NT2/D1 (cell line): ENCODE results near the gene ODF2L.

Experiments
- DNase-seq: peaks from one replicate; pipeline ENCODE4 v3.0.0-alpha.2; 2011; ENCODE audit warnings: low read depth, low spot score
- H3K27me3 ChIP-seq: 2 replicates; pipeline ENCODE4 v1.6.0; 2011; ENCODE audit warnings: mild to moderate bottlenecking; ENCODE audit not compliant: insufficient read length, insufficient read depth
- H3K36me3 ChIP-seq: 2 replicates; pipeline ENCODE4 v1.6.1; 2011; ENCODE audit warnings: mild to moderate bottlenecking, low read length, mixed read lengths; ENCODE audit not compliant: insufficient read depth, insufficient read length
- H3K4me1 ChIP-seq: 2 replicates; pipeline ENCODE4 v1.5.1; 2011; ENCODE audit not compliant: insufficient read depth, insufficient read length
- H3K4me3 ChIP-seq: 2 replicates; pipeline ENCODE4 v1.5.1; 2011; ENCODE audit warnings: low read depth; ENCODE audit not compliant: insufficient read length
- H3K9ac ChIP-seq: 2 replicates; pipeline ENCODE4 v1.6.0; 2011; ENCODE audit warnings: low read depth; ENCODE audit not compliant: insufficient read length
- H3K9me3 ChIP-seq: 2 replicates; pipeline ENCODE4 v1.5.1; 2011; ENCODE audit warnings: mild to moderate bottlenecking, low read length; ENCODE audit not compliant: insufficient read depth
- SUZ12 ChIP-seq: IDR thresholded peaks from 2 replicates; pipeline ENCODE4 v1.6.1; 2011; ENCODE audit not compliant: insufficient read length, insufficient read depth; ENCODE audit errors: extremely low read depth
- YY1 ChIP-seq: IDR thresholded peaks from 2 replicates; pipeline ENCODE4 v1.6.1; 2011; ENCODE audit not compliant: insufficient read length, insufficient read depth
- ZNF274 ChIP-seq: IDR thresholded peaks from 2 replicates; pipeline ENCODE4 v1.6.1; 2011; ENCODE audit warnings: mild to moderate bottlenecking, low read depth, low read length

Gene ODF2L, protein sequence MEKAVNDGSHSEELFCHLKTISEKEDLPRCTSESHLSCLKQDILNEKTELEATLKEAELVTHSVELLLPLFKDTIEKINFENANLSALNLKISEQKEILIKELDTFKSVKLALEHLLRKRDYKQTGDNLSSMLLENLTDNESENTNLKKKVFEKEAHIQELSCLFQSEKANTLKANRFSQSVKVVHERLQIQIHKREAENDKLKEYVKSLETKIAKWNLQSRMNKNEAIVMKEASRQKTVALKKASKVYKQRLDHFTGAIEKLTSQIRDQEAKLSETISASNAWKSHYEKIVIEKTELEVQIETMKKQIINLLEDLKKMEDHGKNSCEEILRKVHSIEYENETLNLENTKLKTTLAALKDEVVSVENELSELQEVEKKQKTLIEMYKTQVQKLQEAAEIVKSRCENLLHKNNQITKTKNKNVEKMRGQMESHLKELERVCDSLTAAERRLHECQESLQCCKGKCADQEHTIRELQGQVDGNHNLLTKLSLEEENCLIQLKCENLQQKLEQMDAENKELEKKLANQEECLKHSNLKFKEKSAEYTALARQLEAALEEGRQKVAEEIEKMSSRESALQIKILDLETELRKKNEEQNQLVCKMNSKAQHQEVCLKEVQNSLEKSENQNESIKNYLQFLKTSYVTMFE

DNA sequence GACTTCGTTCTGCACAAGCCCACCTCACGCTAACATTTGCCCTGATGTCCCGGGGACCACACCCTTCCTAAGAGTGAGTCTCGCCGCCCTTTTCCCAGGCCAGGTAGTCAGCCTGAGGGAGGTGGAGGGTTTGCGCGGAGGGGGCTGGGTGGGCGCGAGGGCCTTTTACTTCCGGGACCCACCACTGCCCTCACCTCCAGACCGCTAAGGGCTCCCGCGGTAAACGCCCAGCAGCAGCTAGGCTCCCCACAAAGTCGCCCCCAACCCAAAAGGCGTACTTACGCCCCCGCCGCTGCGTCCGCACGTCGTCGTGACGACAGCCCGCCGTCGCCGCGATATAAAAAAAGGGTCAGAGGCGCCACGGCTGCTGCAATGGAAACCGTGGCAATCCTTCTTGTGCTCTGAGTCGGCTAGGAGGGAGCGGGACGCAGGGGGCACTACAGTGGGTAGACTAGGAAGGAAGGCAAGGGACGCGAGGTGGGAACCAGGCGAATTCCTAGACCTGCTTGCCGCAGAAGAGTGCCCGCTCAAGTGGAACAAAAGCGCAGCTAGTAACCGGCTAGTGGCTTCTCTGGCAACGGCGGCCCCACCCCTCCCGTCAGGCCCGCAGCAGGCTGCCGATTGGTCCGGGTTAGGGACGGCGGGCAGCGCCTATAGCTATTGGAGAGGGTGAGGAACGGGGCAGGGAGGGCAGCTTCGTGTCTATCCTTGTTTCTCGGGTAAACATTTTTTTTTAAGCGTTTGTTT lies at the start of gene ODF2L:
ODF2L (minus strand) TSS at position 573 of the 747 bp plus-strand sequence. CDS start 9,296 bp downstream, outside the sequence.
- no peaks in the 10 kb centered on the region for H3K4me1 ChIP-seq
- peak within 1 kb of the TSS; percentile 77 for H3K4me3 ChIP-seq
- TF ChIP-seq YY1 (no peak), SUZ12 (no peak), ZNF274 (no peak)
- H3K9ac ChIP-seq = peak within 1 kb of the TSS; percentile 93
- H3K36me3 ChIP-seq = no peaks in the 10 kb centered on the region
- no peaks in the 10 kb centered on the region for H3K27me3 ChIP-seq
- DNase-seq = peak; percentile 81
- no peaks in the 10 kb centered on the region for H3K9me3 ChIP-seq

DNA sequence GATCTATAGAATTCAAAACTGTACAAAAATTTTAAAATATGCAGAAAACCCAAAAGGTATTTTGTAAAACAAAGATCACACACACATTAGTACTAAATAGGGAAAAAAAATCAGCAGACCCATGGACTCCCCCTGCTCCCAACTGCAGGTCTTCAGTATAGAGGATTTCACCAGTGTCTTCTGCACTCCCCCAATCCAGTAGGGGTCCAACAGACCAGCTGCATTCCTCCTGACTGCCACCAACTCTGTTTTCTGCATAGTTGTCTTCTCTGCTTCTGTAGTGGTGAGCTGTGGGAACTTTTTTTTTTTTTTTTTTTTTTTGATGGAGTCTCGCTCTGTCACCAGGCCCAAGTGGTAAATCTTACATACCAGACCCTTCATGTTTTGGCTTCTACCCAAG lies 49.8 kb upstream of the ODF2L start:
- Histone ChIP-seq H3K9me3 (no peaks in the 10 kb centered on the region), H3K27me3 (no peaks in the 10 kb centered on the region), H3K4me1 (no peaks in the 10 kb centered on the region), H3K4me3 (no peak overlapping the region), H3K36me3 (no peaks in the 10 kb centered on the region), H3K9ac (no peak overlapping the region)
- no peak for DNase-seq
- TF ChIP-seq SUZ12 (no peak), ZNF274 (no peak), YY1 (no peak)

DNA sequence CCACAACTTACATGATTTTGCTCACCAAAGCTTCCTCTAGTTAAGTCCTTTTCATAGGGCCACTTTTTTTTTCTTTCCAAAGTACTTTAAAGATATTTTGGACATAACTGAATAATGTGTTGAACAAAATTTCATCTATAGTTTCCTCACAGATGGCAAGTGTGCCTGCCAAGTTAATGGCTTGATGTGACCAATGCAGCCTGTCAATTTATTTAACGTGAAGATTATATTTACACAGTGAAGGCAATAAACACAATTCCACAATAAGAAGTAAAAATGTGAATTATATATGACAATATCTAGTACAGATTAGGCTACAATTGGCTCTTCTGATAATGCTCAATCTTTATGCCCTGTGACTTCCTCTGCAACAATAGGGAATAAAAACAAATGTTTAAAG lies 45.9 kb upstream of the ODF2L start:
- H3K27me3 ChIP-seq = no peaks in the 10 kb centered on the region
- TF ChIP-seq SUZ12 = no peak
- TF ChIP-seq ZNF274 = no peak
- no peak for TF ChIP-seq YY1

DNA sequence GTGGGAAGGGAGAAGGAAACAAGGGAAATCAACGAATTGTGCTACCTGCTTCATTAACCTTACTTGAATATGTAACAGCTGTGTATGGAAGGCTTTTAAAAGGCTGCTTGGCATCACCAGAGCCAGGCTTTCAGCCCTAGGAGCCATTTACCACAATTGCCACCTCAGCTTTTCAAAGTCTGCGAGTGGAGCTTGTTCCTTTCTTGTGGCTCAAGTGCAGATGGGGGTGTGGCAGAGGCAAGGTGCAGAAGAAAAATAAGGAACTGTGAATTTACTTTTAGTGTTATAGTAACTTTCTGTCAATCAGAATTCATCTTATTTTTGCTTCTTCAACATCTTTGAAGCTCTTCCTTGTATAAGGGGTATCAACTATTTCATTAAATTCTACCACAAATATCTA lies 45.5 kb upstream of the ODF2L start:
- no peak for DNase-seq
- Histone ChIP-seq H3K27me3 (no peaks in the 10 kb centered on the region), H3K36me3 (no peaks in the 10 kb centered on the region), H3K4me1 (no peaks in the 10 kb centered on the region), H3K9me3 (no peaks in the 10 kb centered on the region), H3K4me3 (no peak overlapping the region), H3K9ac (no peak overlapping the region)
- TF ChIP-seq YY1 = no peak
- TF ChIP-seq ZNF274 = no peak
- TF ChIP-seq SUZ12 = no peak

More for the DNA sequence above, 45.9 kb upstream of the ODF2L start:
- no peak overlapping the region for H3K4me3 ChIP-seq
- no peaks in the 10 kb centered on the region for H3K4me1 ChIP-seq
- no peak overlapping the region for H3K9ac ChIP-seq
- H3K9me3 ChIP-seq = no peaks in the 10 kb centered on the region
- H3K36me3 ChIP-seq = no peaks in the 10 kb centered on the region
- no peak for DNase-seq

DNA sequence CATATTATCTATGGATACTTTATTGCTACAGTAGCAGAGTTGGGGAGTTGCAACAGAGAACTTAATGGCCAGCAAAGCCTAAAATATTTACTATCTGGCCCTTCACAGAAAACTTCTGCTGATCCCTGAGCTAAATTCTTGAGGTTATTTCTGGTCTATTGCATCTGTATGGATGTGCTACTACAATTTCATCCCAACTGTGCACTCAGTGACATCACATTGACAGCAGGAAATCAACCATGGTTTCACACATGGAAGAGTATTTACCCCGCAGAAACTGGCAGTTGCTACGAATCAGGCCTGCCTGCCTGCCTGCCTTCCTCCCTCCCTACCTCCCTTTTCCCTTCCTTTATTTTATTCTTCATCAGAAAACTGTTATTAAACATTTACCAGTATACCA lies 39.9 kb upstream of the ODF2L start:
- DNase-seq = no peak

DNA sequence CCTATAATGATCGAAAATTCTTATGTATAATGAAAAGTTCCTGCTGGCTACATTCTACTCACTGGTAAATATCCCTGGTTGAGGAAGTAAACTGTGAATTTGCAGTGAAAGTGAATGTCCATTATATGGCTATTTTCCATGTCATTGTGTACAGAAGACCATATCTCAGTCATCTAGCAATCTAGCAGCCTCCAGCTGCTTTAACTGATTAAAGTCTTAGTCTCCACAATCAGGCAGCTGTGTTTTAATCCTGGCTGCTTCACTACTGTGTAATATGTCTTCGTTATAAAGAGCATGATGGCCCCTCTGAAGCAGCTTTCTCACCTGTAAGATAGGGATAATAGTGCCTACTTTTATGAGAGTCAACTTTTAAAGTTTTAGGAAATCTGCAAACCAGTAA lies 39.2 kb upstream of the ODF2L start:
- H3K36me3 ChIP-seq = no peaks in the 10 kb centered on the region
- H3K27me3 ChIP-seq = no peaks in the 10 kb centered on the region
- H3K9me3 ChIP-seq = no peaks in the 10 kb centered on the region
- TF ChIP-seq YY1 = no peak
- no peak for TF ChIP-seq ZNF274
- DNase-seq = no peak
- H3K4me1 ChIP-seq = no peaks in the 10 kb centered on the region
- H3K9ac ChIP-seq = no peak overlapping the region
- H3K4me3 ChIP-seq = no peak overlapping the region

More for the DNA sequence above, 39.9 kb upstream of the ODF2L start:
- Histone ChIP-seq H3K9me3 (no peaks in the 10 kb centered on the region), H3K4me1 (no peaks in the 10 kb centered on the region), H3K9ac (no peak overlapping the region), H3K4me3 (no peak overlapping the region), H3K27me3 (no peaks in the 10 kb centered on the region), H3K36me3 (no peaks in the 10 kb centered on the region)
- TF ChIP-seq SUZ12 = no peak
- no peak for TF ChIP-seq YY1
- TF ChIP-seq ZNF274 = no peak

DNA sequence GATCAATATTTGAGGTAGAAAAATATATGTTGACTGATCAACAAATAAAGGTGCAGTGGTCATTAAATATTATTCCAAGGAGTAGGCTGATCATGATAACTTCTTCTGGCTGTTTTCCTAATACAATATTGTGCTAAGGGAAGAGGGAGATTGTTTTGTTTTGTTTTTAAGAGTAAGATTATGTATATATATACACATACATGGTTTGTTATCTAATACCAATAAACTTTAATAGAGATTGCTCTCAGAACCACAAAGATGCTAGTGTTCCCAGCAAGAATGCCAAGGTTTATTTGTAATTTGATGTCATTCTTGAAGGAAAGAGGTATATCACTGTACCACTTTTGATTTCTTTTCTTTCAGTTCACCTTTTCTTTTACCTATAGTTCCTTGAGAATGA lies 37.9 kb upstream of the ODF2L start:
- DNase-seq = no peak
- no peaks in the 10 kb centered on the region for H3K4me1 ChIP-seq

More for the DNA sequence above, 37.9 kb upstream of the ODF2L start:
- H3K4me3 ChIP-seq = no peak overlapping the region
- no peak overlapping the region for H3K9ac ChIP-seq
- H3K9me3 ChIP-seq = no peaks in the 10 kb centered on the region
- TF ChIP-seq SUZ12 (no peak), ZNF274 (no peak), YY1 (no peak)
- no peaks in the 10 kb centered on the region for H3K36me3 ChIP-seq
- no peaks in the 10 kb centered on the region for H3K27me3 ChIP-seq
